ENCODE measurements around the gene MAOA. TPM values are rescaled to one million over a fixed set of nuclear protein-coding genes. Genes with fewer than 3 reads are reported as not detected.

MAOA gene
- total and polyA plus RNA-seq, 9 of the 15 experiments (the other 6 are each of a cell fraction or from before 2014, with no cell fraction given) = 0.68 to 2.7 (median 1.9) TPM

DNA sequence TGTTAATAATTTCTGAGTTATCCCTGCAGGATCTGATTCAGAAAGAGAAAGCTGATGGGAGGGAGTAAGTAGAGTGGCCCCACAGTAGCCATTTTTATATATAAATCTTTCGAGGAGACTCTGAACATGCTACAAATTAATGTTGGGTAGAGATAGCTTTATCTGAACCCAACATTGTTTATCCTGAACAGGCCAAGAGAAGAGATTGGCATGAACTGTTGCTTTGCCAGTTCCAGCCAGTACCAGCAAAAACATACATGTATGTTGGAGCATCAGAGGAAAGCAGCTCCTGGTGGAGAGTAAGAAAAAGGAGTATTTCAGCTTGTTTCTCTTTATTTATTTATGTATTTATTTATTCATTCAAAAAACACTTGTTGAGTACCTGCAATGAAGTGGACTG lies 1.6 kb downstream of the MAOA start:
- Histone ChIP-seq H3K27me3 (ENCODE audit: control insufficient read depth in 2 of 2, insufficient read depth in 2 of 2, low read length in 2 of 2) (no peaks in the 10 kb centered on the region), H3K9me1 (ENCODE audit: control insufficient read depth, insufficient read depth, low read length) (no peaks in the 10 kb centered on the region), H3K9ac (ENCODE audit: insufficient read depth in 1 of 2, low read depth in 2 of 2, low read length in 2 of 2) (no peak overlapping the region), H3K36me3 (ENCODE audit: control insufficient read depth, insufficient read depth, low read length) (no peaks in the 10 kb centered on the region), H3K9me3 (replicated peaks; ENCODE audit: control insufficient read depth, insufficient read depth, low read depth, low read length) (no peaks in the 10 kb centered on the region), H3K27ac (ENCODE audit: extremely low read depth, low read depth, low read length) (no peak overlapping the region), H3K79me2 (ENCODE audit: control insufficient read depth, insufficient read depth, low read length) (no peaks in the 10 kb centered on the region), H3K4me3 (no peak overlapping the region), H3K4me2 (ENCODE audit: insufficient read depth, low read length) (no peak overlapping the region), H3K4me1 (replicated peaks in 1 of 2; ENCODE audit: control insufficient read depth in 2 of 2, insufficient read depth in 2 of 2, low read length in 2 of 2) (peaks cover 0 to 15% of the 10 kb centered on the region in 2 experiments; a peak in 2 of 5 replicates), H2AFZ (ENCODE audit: low read depth, low read length) (no peak overlapping the region), H4K20me1 (replicated peaks; ENCODE audit: control insufficient read depth, insufficient read depth, low read length) (no peaks in the 10 kb centered on the region)
- intact Hi-C loops (cut with micrococcal nuclease) (no loop called here), in situ Hi-C loops (cut with MboI) (no loop called here)
- ATAC-seq (no peak), DNase-seq (ENCODE audit: extremely low read depth in 1 of 4, low spot score in 3 of 4) (no peak), FAIRE-seq (no peak)
- TF ChIP-seq, protein P1, sequence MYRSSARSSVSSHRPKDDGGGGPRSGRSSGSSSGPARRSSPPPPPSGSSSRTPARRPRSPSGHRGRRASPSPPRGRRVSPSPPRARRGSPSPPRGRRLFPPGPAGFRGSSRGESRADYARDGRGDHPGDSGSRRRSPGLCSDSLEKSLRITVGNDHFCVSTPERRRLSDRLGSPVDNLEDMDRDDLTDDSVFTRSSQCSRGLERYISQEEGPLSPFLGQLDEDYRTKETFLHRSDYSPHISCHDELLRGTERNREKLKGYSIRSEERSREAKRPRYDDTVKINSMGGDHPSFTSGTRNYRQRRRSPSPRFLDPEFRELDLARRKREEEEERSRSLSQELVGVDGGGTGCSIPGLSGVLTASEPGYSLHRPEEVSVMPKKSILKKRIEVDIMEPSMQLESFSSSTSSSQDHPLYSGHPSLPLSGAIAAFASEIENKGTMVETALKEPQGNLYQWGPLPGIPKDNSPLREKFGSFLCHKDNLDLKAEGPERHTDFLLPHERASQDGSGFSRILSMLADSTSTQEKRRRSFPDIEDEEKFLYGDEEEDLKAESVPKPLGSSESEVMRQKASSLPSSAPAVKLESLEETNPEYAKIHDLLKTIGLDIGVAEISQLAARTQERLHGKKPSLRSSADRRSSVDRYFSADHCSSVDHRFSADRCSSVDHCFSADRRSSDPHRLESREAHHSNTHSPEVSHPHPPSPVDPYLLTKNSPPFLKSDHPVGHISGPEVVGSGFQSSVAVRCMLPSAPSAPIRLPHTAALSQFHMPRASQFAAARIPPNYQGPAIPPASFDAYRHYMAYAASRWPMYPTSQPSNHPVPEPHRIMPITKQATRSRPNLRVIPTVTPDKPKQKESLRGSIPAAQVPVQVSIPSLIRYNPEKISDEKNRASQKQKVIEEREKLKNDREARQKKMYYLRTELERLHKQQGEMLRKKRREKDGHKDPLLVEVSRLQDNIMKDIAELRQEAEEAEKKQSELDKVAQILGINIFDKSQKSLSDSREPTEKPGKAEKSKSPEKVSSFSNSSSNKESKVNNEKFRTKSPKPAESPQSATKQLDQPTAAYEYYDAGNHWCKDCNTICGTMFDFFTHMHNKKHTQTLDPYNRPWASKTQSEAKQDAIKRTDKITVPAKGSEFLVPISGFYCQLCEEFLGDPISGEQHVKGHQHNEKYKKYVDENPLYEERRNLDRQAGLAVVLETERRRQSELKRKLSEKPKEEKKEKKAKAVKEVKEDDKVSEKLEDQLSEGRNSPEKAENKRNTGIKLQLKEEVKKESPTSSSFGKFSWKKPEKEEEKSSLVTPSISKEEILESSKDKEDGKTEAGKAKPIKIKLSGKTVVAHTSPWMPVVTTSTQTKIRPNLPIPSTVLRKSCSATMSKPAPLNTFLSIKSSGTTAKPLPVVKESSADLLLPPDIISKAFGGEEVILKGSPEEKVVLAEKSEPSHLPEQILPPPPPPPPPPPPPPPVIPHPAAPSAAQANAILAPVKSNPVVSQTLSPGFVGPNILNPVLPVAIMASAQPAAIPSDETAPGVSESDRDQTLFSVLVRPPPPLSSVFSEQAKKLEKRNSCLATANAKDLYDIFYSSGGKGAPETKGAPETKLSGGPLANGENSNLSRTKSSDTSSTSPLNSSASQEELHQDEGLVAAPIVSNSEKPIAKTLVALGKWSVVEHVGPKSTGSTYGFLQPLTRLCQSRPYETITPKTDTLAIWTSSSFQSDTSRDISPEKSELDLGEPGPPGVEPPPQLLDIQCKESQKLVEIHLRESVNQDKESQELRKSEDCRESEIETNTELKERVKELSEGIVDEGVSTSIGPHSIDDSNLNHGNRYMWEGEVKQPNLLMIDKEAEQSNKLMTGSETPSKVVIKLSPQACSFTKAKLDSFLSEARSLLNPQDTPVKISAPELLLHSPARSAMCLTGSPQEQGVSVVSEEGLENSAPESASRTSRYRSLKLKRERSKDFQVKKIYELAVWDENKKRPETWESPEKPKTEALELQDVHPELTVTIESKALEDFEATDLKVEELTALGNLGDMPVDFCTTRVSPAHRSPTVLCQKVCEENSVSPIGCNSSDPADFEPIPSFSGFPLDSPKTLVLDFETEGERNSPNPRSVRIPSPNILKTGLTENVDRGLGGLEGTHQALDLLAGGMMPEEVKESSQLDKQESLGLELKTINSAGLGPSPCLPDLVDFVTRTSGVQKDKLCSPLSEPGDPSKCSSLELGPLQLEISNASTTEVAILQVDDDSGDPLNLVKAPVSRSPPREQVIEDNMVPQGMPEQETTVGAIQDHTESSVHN (IDR thresholded peaks at IDR 0.05; ENCODE audit: borderline replicate concordance in 1 of 2, low read depth in 1 of 2) = no peak
- TF ChIP-seq TFAM (CRISPR knock-in tag; conservative IDR thresholded peaks at IDR 0.05) = no peak
- TF ChIP-seq, protein P2, sequence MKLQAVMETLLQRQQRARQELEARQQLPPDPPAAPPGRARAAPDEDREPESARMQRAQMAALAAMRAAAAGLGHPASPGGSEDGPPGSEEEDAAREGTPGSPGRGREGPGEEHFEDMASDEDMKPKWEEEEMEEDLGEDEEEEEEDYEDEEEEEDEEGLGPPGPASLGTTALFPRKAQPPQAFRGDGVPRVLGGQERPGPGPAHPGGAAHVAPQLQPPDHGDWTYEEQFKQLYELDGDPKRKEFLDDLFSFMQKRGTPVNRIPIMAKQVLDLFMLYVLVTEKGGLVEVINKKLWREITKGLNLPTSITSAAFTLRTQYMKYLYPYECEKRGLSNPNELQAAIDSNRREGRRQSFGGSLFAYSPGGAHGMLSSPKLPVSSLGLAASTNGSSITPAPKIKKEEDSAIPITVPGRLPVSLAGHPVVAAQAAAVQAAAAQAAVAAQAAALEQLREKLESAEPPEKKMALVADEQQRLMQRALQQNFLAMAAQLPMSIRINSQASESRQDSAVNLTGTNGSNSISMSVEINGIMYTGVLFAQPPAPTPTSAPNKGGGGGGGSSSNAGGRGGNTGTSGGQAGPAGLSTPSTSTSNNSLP (IDR thresholded peaks at IDR 0.05; ENCODE audit: borderline replicate concordance, low read depth, low read length) = no peak
- TF ChIP-seq BACH1 (tag; IDR thresholded peaks at IDR 0.05) = no peak
- no peak for TF ChIP-seq ARHGAP35 (IDR thresholded peaks at IDR 0.05; ENCODE audit: partially characterized antibody)
- no peak for TF ChIP-seq KLF1 (tag; IDR thresholded peaks at IDR 0.05)
- TF ChIP-seq HCFC1 (IDR thresholded peaks at IDR 0.05; ENCODE audit: low read depth, low read length) = no peak
- TF ChIP-seq POLR2G (IDR thresholded peaks at IDR 0.05; ENCODE audit: low read depth, low read length) = no peak
- TF ChIP-seq ZNF253 (CRISPR knock-in tag; conservative IDR thresholded peaks at IDR 0.05) = no peak
- no peak for TF ChIP-seq HNRNPH1 (optimal IDR thresholded peaks at IDR 0.05; ENCODE audit: low read depth, low read length)
- no peak for TF ChIP-seq RUNX1 (IDR thresholded peaks at IDR 0.05; ENCODE audit: low read depth)
- no peak for TF ChIP-seq EHMT2 (IDR thresholded peaks at IDR 0.05)
- TF ChIP-seq ZNF764 (CRISPR knock-in tag; IDR thresholded peaks at IDR 0.05; ENCODE audit: low read depth) = no peak
- no peak for TF ChIP-seq PHB (CRISPR knock-in tag; IDR thresholded peaks at IDR 0.05)
- no peak for TF ChIP-seq MEF2A (IDR thresholded peaks at IDR 0.05; ENCODE audit: control insufficient read depth, low read depth, low read length)
- no peak for TF ChIP-seq POLR2A (conservative IDR thresholded peaks at IDR 0.05)
- 0% methylated on average over 1 of the region's 1 CpG for WGBS (ENCODE audit: insufficient coverage, low coverage, missing lambda C conversion rate)
- no TSS peak for BruUV-seq (replicated peaks)
- ChIA-PET CTCF (ENCODE audit: low intra/inter-chr PET ratio) (no interaction called here), POLR2A (no interaction called here)
